ENCODE measurements around the gene SLC4A3.

The SLC4A3 gene

DNA sequence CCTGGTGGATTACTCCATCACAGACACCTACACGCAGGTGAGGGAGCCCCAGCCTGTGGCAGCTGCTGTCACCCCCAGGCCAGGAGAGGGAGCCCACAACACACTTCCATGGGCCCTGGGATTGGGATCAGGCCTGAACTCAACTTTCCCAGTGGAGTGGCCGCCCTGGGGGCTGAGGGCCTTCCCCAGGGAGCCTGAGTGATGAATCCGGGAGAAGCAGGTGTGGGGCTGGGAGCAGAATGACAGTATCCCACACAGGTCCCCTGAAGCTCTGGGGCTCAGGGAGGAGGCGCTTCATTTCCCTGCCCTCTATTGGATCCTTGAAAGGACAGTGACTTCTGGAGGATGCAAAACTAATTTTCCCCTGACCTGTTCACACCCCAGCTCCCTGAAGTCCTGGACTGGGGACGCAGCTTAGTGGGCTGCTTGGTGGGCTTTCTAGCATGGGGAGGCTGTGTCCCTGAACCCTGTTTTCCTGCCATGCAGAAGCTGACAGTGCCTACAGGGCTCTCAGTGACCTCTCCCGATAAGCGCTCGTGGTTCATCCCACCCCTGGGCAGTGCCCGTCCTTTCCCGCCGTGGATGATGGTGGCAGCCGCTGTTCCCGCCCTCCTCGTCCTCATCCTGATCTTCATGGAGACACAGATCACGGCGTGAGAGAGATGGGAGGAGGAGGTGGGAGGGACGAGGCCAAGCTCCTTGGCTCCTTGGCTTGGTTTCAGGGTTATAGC is 11.0 kb downstream of the SLC4A3 start:
- TF ChIP-seq ZFX (IDR thresholded peaks at IDR 0.05), result no peak
- TF ChIP-seq, protein P1, sequence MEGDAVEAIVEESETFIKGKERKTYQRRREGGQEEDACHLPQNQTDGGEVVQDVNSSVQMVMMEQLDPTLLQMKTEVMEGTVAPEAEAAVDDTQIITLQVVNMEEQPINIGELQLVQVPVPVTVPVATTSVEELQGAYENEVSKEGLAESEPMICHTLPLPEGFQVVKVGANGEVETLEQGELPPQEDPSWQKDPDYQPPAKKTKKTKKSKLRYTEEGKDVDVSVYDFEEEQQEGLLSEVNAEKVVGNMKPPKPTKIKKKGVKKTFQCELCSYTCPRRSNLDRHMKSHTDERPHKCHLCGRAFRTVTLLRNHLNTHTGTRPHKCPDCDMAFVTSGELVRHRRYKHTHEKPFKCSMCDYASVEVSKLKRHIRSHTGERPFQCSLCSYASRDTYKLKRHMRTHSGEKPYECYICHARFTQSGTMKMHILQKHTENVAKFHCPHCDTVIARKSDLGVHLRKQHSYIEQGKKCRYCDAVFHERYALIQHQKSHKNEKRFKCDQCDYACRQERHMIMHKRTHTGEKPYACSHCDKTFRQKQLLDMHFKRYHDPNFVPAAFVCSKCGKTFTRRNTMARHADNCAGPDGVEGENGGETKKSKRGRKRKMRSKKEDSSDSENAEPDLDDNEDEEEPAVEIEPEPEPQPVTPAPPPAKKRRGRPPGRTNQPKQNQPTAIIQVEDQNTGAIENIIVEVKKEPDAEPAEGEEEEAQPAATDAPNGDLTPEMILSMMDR (conservative IDR thresholded peaks at IDR 0.05), result no peak

DNA sequence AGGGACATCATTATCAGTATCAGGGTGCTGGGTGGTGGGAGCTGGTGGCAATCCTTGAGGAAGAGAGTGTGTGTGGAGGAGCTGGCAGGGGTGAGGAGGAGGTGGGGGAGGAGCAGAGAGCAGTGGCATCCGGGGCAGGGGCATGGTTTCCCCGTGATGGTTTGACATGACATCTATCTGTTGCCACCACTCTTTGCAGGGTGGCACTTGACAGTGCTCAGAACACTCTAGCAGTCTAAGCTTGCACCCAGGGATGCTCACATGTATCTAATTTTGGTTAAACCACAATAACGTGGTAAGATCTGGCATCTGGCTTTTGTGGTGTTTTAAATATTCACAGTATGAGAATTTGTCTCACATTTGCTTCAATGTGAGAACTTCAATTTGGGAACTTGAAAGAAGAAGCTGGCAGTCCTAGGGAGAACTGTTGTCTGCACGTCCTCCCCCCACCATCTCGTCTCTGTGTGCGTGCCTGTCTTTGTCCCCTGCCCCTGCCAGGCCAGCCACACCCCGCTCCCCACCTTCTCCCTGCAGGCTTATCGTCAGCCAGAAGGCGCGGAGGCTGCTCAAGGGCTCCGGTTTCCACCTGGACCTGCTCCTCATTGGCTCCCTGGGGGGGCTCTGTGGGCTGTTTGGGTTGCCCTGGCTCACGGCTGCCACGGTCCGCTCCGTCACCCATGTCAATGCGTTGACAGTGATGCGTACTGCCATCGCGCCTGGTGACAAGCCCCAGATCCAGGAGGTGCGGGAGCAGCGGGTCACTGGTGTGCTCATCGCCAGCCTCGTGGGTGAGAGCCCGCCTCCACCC is 11.7 kb downstream of the SLC4A3 start:
- TF ChIP-seq, protein P1 (conservative IDR thresholded peaks at IDR 0.05), result no peak
- TF ChIP-seq ZFX (IDR thresholded peaks at IDR 0.05), result no peak

More for the DNA sequence above, 11.0 kb downstream of the SLC4A3 start:
- no peak overlapping the region for H3K27ac ChIP-seq

DNA sequence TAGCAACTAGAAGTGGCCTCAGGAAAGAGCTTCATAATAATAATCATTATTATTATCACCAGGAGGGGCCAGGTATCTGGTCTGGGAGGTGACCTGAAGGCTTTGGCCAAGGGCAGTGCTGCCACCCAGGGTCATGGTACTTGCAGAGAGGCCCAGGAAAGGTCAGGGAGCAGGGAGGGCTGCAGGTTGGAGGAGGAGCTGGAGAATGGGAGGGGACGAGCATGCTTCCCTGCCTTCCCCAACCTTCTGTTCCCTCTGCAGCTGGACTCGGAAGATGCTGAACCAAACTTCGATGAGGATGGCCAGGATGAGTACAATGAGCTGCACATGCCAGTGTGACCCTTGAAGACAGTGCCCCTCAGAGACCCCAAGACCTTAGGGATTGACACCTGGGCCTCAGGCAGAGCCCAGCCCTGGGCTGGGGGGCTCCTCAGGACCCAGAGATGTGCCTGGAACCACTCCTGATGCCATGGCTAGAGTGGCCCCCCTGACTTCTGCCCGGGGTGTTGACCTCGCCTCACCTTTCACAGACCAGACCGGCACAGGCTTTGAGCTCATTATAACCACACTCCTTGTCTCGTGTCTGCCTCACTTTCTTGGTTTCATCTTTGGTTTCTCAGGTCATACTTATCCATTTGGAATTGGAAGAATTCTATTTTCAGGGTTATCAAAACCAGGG is 14.1 kb downstream of the SLC4A3 start:
- no peak overlapping the region for H3K27ac ChIP-seq
- no peak for TF ChIP-seq ZFX (IDR thresholded peaks at IDR 0.05)
- TF ChIP-seq, protein P1 (conservative IDR thresholded peaks at IDR 0.05), result no peak

More for the DNA sequence above, 11.7 kb downstream of the SLC4A3 start:
- H3K27ac ChIP-seq, result no peak overlapping the region

DNA sequence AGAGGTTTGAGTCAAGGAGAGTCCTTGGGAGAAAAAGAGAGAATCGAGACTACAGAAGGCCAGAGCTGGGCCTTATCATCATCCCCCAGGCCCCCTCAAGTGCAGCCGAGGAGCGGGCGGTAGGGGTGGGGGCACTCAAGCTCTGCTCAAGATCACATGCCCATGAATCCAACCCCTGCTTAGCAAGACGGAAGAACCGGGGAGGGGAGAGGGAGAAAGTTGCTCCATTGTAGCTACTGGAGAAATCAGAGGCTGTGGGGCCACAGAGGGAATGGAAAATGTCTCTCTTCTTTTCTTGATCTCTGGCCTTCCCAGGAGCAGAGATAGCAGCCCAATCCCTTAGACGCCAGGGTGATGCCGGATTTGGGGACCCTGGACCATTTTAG is 14.6 kb downstream of the SLC4A3 start:
- TF ChIP-seq, protein P1 (conservative IDR thresholded peaks at IDR 0.05), result no peak
- TF ChIP-seq ZFX (IDR thresholded peaks at IDR 0.05), result no peak
- no peak overlapping the region for H3K27ac ChIP-seq

DNA sequence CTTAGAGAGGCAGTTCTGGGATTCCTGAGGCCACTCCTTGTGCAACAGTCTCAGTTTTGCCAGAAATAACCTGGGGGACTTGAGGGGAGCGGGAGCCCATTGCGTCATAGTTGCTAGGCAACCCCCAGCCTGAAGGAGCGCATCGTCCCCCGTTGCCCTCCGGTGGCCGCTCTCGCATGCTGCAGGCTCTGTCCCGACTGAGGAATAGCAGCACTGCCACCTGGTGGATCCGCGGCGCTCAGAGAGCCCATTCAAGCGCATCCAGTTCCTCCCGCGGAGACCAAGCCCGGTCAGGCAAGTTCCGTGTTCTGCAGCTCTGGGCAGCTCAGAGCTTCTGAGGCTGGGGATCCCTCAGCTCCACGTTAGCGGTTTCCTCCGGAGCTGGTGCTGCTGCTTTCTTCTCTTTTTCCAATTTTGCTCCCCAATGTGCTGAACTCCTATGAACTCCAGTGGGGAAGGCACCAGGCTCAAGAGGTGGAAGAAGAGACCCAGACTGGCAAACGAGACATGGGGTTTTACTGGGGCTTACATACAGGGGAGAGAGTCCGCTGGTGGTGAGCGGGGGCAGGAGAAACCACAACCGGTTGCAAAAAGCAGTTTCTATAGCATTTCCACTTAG is 15.1 kb downstream of the SLC4A3 start:
- no peak overlapping the region for H3K27ac ChIP-seq
- TF ChIP-seq, protein P1 (conservative IDR thresholded peaks at IDR 0.05), result peak; percentile 97
- TF ChIP-seq ZFX (IDR thresholded peaks at IDR 0.05), result no peak

DNA sequence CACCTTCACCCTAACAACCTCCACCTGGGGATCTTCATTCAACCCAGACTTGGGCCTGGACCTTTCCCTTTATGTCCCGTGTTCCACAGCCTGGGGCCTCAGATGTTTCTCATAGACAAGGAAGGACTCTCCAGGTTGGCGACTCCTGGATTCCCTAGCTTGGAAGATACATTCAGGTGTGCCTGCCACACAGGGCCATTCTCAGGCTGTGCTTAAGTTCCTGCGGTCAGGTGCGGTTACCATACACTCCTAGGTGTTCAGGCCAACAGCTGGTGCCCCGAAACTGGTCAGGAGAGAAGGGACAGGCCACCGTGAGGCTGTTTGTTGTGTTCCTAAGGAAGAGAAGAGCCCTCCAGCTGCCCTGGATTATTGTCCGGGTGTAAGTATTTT is 15.6 kb downstream of the SLC4A3 start:
- H3K27ac ChIP-seq, result no peak overlapping the region
- TF ChIP-seq, protein P1 (conservative IDR thresholded peaks at IDR 0.05), result no peak
- TF ChIP-seq ZFX (IDR thresholded peaks at IDR 0.05), result no peak
